HCT116 (cell line): Measurements from ENCODE around the gene NUDC. TPM values are rescaled to one million over a fixed set of nuclear protein-coding genes. Genes with fewer than 3 reads are reported as not detected.
"Not testable (repeated sequence)": the region's sequence is repeated elsewhere in the genome, so short reads cannot be mapped to it uniquely, and the experiment has no call there.

Experiments
- ATAC-seq: fragments of 200-7000 bp; cut with Tn5 transposase; 2 replicates; pipeline ENCODE4 v1.9.1; 2020; ENCODE audit warnings: mild to moderate bottlenecking, moderate library complexity
- BruUV-seq: library from RNA; stranded (reverse); fragments of 400-500 nt; replicated peaks from 2 replicates; lab custom pipeline; 2021; lab: Mats Ljungman, UMichigan
- CTCF ChIA-PET: fragments of 300-600 bp; sonication (Branson Sonifier 250); formaldehyde crosslinking; loops from one replicate; lab custom pipeline; 2021; ENCODE audit warnings: antibody characterized with exemption; lab: Charles Lee
- POLR2A ChIA-PET: fragments of 300-600, 350-600 bp; sonication (Branson Sonifier 250); formaldehyde crosslinking; loops from one replicate; lab custom pipeline; 2021; ENCODE audit warnings: antibody characterized with exemption; lab: Charles Lee
- RAD21 ChIA-PET, 2 experiments: fragments of 300-600 bp; sonication (Branson Sonifier 250); formaldehyde crosslinking; loops; one replicate each; lab custom pipeline; 2023; ENCODE audit warnings: low total read pairs in 2 of 2; ENCODE audit not compliant: uncharacterized antibody in 2 of 2, unreplicated experiment in 2 of 2, low non-redundant PET in 1 of 2; lab: Charles Lee
- DNase-seq: peaks from one replicate; pipeline ENCODE4 v3.0.0-alpha.2; 2010; ENCODE audit warnings: low read depth, low spot score
- H2AFZ ChIP-seq: fragments of 200-600 bp; shearing (Covaris generic), sonication (generic); 2 replicates; pipeline ENCODE4 v1.6.1; 2017; ENCODE audit warnings: low read depth, mixed run types, mixed read lengths, antibody characterized with exemption, low read length; ENCODE audit not compliant: poor library complexity, severe bottlenecking
- H3K27ac ChIP-seq: 2 replicates; pipeline ENCODE4 v1.5.1; 2012; ENCODE audit warnings: low read depth, low read length
- H3K27me3 ChIP-seq: fragments of 200-600 bp; sonication (generic); 2 replicates; pipeline ENCODE4 v1.6.1; 2016; ENCODE audit warnings: mixed run types, low read length, mixed read lengths; ENCODE audit not compliant: insufficient read depth
- H3K36me3 ChIP-seq, 2 experiments: fragments of 200-500 bp in 1 of 2; fragments of 200-600 bp in 1 of 2; sonication (Bioruptor generic) in 1 of 2; sonication (generic) in 1 of 2; 2 replicates each; pipeline versions ENCODE4 v1.5.1 to v1.6.1; 2014 to 2016; ENCODE audit warnings: low read length in 2 of 2, inconsistent platforms in 1 of 2, mixed read lengths in 1 of 2, mixed run types in 1 of 2; ENCODE audit not compliant: insufficient read depth in 2 of 2, control insufficient read depth in 1 of 2
- H3K4me1 ChIP-seq, 2 experiments: fragments of 200-600 bp in 1 of 2; sonication (generic) in 1 of 2; 2 replicates each; pipeline versions ENCODE4 v1.5.1 to v1.6.1; 2012 to 2017; ENCODE audit warnings: low read length in 2 of 2, inconsistent platforms in 1 of 2, mild to moderate bottlenecking in 1 of 2, mixed read lengths in 1 of 2, mixed run types in 1 of 2, moderate library complexity in 1 of 2; ENCODE audit not compliant: insufficient read depth in 2 of 2, control insufficient read depth in 1 of 2
- H3K4me2 ChIP-seq: fragments of 200-600 bp; sonication (generic); 2 replicates; pipeline ENCODE4 v1.6.1; 2017; ENCODE audit warnings: mixed run types, low read length, mixed read lengths
- H3K4me3 ChIP-seq, 2 experiments: fragments of 200-600 bp in 1 of 2; sonication (generic) in 1 of 2; replicated peaks in 1 of 2; 2 replicates each; pipeline ENCODE4 v1.5.1; 2011 to 2016; ENCODE audit warnings: low read length in 2 of 2, control low read depth in 1 of 2, low read depth in 1 of 2, mild to moderate bottlenecking in 1 of 2, mixed read lengths in 1 of 2, mixed run types in 1 of 2
- H3K79me2 ChIP-seq: fragments of 200-600 bp; sonication (generic); 2 replicates; pipeline ENCODE4 v1.6.1; 2017; ENCODE audit warnings: mild to moderate bottlenecking, mixed run types, low read length, moderate library complexity, mixed read lengths; ENCODE audit not compliant: insufficient read depth
- H3K9ac ChIP-seq: fragments of 200-600 bp; sonication (generic); 2 replicates; pipeline ENCODE4 v1.6.1; 2016; ENCODE audit warnings: low read length, mixed read lengths
- H3K9me2 ChIP-seq: fragments of 200-600 bp; sonication (generic), shearing (Covaris generic); 2 replicates; pipeline ENCODE4 v1.6.1; 2017; ENCODE audit warnings: mixed run types, mild to moderate bottlenecking, moderate library complexity; ENCODE audit not compliant: insufficient read depth
- H3K9me3 ChIP-seq, 2 experiments: fragments of 200-500 bp in 1 of 2; fragments of 200-600 bp in 1 of 2; sonication (Bioruptor generic) in 1 of 2; sonication (generic) in 1 of 2; 2 replicates each; pipeline ENCODE4 v1.6.1; 2014 to 2017; ENCODE audit warnings: low read length in 2 of 2, mixed read lengths in 2 of 2, inconsistent platforms in 1 of 2, low read depth in 1 of 2, mild to moderate bottlenecking in 1 of 2, mixed run types in 1 of 2, moderate library complexity in 1 of 2; ENCODE audit not compliant: control insufficient read depth in 1 of 2, insufficient read depth in 1 of 2
- H4K20me1 ChIP-seq: fragments of 200-600 bp; sonication (generic), shearing (Covaris generic); 2 replicates; pipeline ENCODE4 v1.6.1; 2017; ENCODE audit warnings: mixed run types, mild to moderate bottlenecking, moderate library complexity; ENCODE audit not compliant: insufficient read depth
- intact Hi-C: fragments of 100-400 bp; cut with micrococcal nuclease; formaldehyde crosslinking; loops from 2 replicates; pipeline ENCODE4 v1.10.0; 2022
- total RNA-seq: library from RNA; stranded (reverse); gene quantifications from one replicate; pipeline ENCODE4 v1.2.1, GENCODE V29; 2021; ENCODE audit not compliant: unreplicated experiment
- TF ChIP-seq, protein P1 (sequence below): IDR thresholded peaks from 2 replicates; pipeline ENCODE4 v1.6.1; 2012; ENCODE audit warnings: low read depth

Gene NUDC
- total RNA-seq, 1 experiment from 2014 or later, result 119 TPM

DNA sequence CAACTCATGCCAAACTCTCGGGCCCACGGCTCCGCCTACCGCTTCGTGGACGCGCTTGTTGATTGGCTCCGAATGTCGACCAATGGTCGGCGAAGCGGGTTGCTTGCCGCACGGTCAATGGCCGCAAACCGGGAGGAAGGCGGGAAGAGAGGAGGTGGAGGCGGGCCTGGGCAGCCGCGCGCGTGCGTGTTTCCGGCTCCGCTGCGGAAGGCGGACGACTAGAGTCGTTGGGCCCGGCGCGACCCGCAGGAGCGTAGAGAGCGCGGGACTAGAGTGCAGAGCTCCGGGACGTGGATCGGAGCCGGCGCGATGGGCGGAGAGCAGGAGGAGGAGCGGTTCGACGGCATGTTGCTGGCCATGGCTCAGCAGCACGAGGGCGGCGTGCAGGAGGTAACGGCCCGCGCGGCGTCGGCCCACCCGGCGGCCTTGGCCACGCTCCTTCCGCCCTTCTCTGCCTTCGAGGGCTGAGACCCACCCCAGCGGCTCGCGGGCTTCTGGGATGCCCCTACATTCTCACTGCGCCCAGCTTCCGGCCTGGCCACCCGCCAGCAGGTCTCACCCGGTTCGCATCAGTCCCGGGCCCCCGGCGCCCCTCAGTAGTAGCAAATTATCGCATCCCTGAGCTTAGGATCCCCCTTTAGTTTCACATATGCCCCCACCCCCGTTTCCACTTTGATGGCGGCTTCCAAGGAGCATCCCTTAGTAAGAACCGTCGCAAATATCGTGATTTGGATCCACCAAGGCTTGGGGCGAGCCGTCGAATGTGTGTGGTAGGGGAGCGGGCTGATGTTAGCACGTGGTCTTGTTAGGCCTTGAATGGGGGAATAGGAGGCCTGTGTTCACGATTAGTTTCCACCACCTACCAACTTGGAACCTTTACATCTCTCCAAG is at the start of gene NUDC (continued):
- TF ChIP-seq, protein P1, sequence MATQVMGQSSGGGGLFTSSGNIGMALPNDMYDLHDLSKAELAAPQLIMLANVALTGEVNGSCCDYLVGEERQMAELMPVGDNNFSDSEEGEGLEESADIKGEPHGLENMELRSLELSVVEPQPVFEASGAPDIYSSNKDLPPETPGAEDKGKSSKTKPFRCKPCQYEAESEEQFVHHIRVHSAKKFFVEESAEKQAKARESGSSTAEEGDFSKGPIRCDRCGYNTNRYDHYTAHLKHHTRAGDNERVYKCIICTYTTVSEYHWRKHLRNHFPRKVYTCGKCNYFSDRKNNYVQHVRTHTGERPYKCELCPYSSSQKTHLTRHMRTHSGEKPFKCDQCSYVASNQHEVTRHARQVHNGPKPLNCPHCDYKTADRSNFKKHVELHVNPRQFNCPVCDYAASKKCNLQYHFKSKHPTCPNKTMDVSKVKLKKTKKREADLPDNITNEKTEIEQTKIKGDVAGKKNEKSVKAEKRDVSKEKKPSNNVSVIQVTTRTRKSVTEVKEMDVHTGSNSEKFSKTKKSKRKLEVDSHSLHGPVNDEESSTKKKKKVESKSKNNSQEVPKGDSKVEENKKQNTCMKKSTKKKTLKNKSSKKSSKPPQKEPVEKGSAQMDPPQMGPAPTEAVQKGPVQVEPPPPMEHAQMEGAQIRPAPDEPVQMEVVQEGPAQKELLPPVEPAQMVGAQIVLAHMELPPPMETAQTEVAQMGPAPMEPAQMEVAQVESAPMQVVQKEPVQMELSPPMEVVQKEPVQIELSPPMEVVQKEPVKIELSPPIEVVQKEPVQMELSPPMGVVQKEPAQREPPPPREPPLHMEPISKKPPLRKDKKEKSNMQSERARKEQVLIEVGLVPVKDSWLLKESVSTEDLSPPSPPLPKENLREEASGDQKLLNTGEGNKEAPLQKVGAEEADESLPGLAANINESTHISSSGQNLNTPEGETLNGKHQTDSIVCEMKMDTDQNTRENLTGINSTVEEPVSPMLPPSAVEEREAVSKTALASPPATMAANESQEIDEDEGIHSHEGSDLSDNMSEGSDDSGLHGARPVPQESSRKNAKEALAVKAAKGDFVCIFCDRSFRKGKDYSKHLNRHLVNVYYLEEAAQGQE, result no peak
- TF ChIP-seq, all 23 proteins: peak for 6

DNA sequence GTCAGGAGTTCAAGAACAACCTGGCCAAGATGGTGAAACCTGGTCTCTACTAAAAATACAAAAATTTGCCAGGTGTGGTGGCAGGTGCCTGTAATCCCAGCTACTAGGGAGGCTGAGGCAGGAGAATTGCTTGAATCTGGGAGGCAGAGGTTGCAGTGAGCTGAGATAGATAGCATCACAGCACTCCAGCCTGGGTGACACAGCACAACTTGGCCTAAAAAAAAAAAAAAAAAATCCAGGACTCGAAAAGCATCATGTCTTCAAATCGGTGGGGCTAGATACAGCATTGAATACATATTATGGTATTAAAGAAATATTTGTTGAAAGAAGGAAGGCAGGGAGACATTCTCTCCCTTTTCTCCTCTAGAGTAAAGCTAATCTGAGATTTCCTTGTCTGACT is 48.4 kb upstream of the NUDC start:
- peaks cover 0 to 11% of the 10 kb centered on the region in 2 experiments; a peak in 1 of 4 replicates for H3K36me3 ChIP-seq
- H3K9me2 ChIP-seq, H3K79me2 ChIP-seq, H2AFZ ChIP-seq, H4K20me1 ChIP-seq, intact Hi-C loops, ATAC-seq, H3K27ac ChIP-seq, BruUV-seq, H3K27me3 ChIP-seq, H3K4me3 ChIP-seq, H3K9ac ChIP-seq, H3K9me3 ChIP-seq, DNase-seq: not testable (repeated sequence)
- H3K4me2 ChIP-seq, result peak overlapping the region; percentile 51
- H3K4me1 ChIP-seq, result peaks cover 11 to 74% of the 10 kb centered on the region in 2 experiments
- ChIA-PET CTCF (interaction anchor here (2.3 kb wide), 1 partner anchor 18 kb away, joined by 6 read pairs; no protein-coding TSS in a partner anchor), POLR2A (interaction anchor here (1.8 to 2.6 kb wide), 2 partner anchors 8 to 14 kb away, joined by 7 to 10 read pairs; no protein-coding TSS in a partner anchor), RAD21 (interaction anchor here in 1 of 2 experiments (0.6 kb wide), 1 partner anchor 86 kb away, joined by 3 read pairs; no protein-coding TSS in a partner anchor)
